ENCODE measurements around the gene CEP170.

The CEP170 gene

DNA sequence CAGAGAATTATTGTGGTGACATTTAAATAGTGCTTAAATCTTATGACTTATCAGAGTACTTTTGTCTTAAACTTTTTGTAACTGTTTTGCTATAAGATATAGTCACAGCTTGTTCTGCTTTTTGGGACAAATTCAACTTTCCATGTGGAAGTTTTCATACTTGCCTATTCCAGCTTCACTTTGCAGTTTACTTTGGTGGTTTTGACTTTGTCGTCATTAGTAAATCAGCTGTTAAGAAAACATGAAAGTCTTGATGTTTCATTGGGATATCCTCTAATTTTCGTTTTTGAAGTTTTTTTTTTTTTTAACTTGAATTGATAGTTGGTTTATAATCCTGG lies 32.0 kb upstream of the CEP170 start:
- no peak for DNase-seq (ENCODE audit: low spot score)
- peak overlapping the region; percentile 93 for H3K27ac ChIP-seq (ENCODE audit: poor library complexity, severe bottlenecking)
- TF ChIP-seq, protein P1, sequence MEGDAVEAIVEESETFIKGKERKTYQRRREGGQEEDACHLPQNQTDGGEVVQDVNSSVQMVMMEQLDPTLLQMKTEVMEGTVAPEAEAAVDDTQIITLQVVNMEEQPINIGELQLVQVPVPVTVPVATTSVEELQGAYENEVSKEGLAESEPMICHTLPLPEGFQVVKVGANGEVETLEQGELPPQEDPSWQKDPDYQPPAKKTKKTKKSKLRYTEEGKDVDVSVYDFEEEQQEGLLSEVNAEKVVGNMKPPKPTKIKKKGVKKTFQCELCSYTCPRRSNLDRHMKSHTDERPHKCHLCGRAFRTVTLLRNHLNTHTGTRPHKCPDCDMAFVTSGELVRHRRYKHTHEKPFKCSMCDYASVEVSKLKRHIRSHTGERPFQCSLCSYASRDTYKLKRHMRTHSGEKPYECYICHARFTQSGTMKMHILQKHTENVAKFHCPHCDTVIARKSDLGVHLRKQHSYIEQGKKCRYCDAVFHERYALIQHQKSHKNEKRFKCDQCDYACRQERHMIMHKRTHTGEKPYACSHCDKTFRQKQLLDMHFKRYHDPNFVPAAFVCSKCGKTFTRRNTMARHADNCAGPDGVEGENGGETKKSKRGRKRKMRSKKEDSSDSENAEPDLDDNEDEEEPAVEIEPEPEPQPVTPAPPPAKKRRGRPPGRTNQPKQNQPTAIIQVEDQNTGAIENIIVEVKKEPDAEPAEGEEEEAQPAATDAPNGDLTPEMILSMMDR (IDR thresholded peaks at IDR 0.05; ENCODE audit: poor library complexity, severe bottlenecking), result no peak

DNA sequence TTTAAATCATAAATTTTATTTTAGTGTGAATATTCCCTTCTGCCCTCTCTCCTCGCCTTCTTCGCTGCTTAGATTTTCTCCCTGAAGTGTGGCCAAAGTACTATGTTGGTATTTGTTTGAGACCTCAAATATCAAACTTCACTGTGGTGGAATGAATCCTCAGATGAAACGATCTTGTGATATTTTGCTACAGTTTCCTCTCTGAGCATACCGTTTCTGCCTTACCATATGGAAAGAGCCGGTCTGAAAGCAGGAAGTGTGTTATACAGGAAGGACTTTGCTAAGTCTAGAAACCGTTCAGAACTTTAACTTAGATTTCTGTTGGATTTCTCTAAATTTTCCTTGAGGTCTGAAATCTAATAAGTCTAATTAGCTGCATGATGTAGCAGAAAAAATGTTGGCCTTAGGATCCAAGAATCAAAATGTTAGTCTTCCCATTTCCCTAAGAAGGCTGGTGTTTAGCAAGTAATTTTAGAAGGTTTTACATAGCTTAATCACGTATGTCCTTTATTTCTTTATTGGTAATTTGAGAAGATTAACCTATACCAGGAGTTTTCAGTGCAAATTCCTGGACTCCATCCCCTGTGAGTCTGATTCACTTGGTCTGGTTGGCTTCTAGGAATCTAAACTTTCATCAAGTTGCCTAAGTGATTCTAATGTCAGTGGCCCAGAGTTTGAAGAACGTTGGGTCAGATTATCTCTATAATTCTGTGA lies 31.5 kb upstream of the CEP170 start:
- peak overlapping the region; percentile 93 for H3K27ac ChIP-seq (ENCODE audit: poor library complexity, severe bottlenecking)
- TF ChIP-seq, protein P1 (IDR thresholded peaks at IDR 0.05; ENCODE audit: poor library complexity, severe bottlenecking), result no peak
- H3K4me1 ChIP-seq (ENCODE audit: insufficient read depth, poor library complexity, severe bottlenecking), result peaks cover 22% of the 10 kb centered on the region
- peaks cover 34% of the 10 kb centered on the region for H3K36me3 ChIP-seq (ENCODE audit: low read depth)
- ATAC-seq (ENCODE audit: low read depth) (no peak), DNase-seq (ENCODE audit: low spot score) (no peak)
- no peaks in the 10 kb centered on the region for H3K27me3 ChIP-seq (ENCODE audit: insufficient read depth, poor library complexity, severe bottlenecking)
- no peaks in the 10 kb centered on the region for H3K9me3 ChIP-seq (ENCODE audit: severe bottlenecking)
- H3K4me3 ChIP-seq (ENCODE audit: severe bottlenecking), result no peak overlapping the region

More for the DNA sequence above, 32.0 kb upstream of the CEP170 start:
- H3K36me3 ChIP-seq (ENCODE audit: low read depth), result peaks cover 32% of the 10 kb centered on the region
- no peaks in the 10 kb centered on the region for H3K9me3 ChIP-seq (ENCODE audit: severe bottlenecking)
- no peak for ATAC-seq (ENCODE audit: low read depth)
- H3K27me3 ChIP-seq (ENCODE audit: insufficient read depth, poor library complexity, severe bottlenecking), result no peaks in the 10 kb centered on the region
- H3K4me3 ChIP-seq (ENCODE audit: severe bottlenecking), result no peak overlapping the region
- peaks cover 22% of the 10 kb centered on the region for H3K4me1 ChIP-seq (ENCODE audit: insufficient read depth, poor library complexity, severe bottlenecking)

DNA sequence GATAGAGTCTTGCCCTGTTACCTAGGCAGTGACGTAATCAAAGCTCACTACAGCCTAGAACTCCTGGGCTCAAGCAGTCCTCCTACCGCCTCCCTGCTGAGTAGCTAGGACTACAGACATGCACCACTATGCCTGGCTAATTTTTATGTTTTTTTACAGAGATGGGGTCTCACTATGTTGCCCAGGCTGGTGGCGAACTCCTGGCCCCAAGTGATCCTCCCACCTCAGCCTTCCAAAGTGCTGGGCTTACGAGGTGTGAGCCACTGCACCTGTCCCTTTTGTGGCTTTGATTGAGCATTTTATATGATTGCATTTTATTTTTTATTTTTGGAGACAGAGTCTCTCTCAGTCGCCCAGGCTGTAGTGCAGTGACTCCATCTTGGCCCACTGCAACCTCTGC lies 26.6 kb upstream of the CEP170 start:
- ATAC-seq (ENCODE audit: low read depth), result no peak
- no peak for DNase-seq (ENCODE audit: low spot score)
- TF ChIP-seq, protein P1 (IDR thresholded peaks at IDR 0.05; ENCODE audit: poor library complexity, severe bottlenecking), result no peak
- Histone ChIP-seq H3K4me3 (ENCODE audit: severe bottlenecking) (no peak overlapping the region), H3K27ac (ENCODE audit: poor library complexity, severe bottlenecking) (no peak overlapping the region), H3K36me3 (ENCODE audit: low read depth) (peaks cover 41% of the 10 kb centered on the region), H3K4me1 (ENCODE audit: insufficient read depth, poor library complexity, severe bottlenecking) (peaks cover 4% of the 10 kb centered on the region), H3K27me3 (ENCODE audit: insufficient read depth, poor library complexity, severe bottlenecking) (no peaks in the 10 kb centered on the region), H3K9me3 (ENCODE audit: severe bottlenecking) (no peaks in the 10 kb centered on the region)

DNA sequence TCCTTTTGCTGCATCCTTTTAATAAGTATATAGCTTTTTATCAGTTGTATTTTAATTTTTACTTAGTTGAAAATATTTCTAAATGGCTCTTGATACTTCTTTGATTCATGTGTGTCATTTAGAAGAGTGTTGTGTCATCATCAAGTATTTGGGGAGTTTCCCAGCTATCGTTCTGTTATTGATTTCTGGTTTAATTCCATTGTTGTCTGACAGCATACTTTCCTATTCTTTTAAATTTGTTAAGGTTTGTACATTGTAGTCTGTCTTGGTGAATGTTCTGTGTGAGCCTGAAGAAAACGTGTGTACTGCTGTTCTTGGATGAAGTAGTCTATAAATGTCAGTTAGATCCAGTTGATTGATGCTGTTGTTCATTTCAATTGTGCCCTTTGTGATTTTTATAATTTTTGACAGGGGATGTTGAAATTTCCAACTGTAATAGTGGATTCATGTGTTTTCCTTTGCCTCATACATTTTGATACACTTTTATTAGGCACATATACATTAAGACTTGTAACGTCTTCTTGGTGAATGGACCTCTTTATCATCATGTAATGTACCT lies 25.6 kb upstream of the CEP170 start:
- no peak overlapping the region for H3K4me3 ChIP-seq (ENCODE audit: severe bottlenecking)
- no peak for ATAC-seq (ENCODE audit: low read depth)
- H3K27me3 ChIP-seq (ENCODE audit: insufficient read depth, poor library complexity, severe bottlenecking), result no peaks in the 10 kb centered on the region
- no peaks in the 10 kb centered on the region for H3K9me3 ChIP-seq (ENCODE audit: severe bottlenecking)
- H3K36me3 ChIP-seq (ENCODE audit: low read depth), result peaks cover 38% of the 10 kb centered on the region
- TF ChIP-seq, protein P1 (IDR thresholded peaks at IDR 0.05; ENCODE audit: poor library complexity, severe bottlenecking), result no peak
- no peak overlapping the region for H3K27ac ChIP-seq (ENCODE audit: poor library complexity, severe bottlenecking)
- H3K4me1 ChIP-seq (ENCODE audit: insufficient read depth, poor library complexity, severe bottlenecking), result no peaks in the 10 kb centered on the region
- no peak for DNase-seq (ENCODE audit: low spot score)

DNA sequence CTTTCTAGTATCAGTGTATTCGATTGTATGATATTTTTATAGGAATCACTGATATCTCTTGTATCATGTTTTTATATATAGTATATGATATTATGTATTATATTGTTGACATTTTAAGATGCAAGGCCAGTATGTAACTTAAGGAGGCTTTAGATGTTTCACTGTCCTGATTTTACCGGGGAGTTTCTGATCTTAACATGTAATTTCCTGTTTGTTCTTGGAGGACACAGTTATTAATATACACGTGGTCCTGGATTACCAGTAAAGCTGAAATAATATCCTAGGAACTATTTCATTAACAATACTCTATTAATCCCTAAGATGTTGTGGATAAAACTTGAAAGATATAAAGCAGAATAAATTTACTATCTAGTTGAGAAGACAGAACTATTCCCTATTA lies 20.2 kb upstream of the CEP170 start:
- Histone ChIP-seq H3K9me3 (ENCODE audit: severe bottlenecking) (no peaks in the 10 kb centered on the region), H3K36me3 (ENCODE audit: low read depth) (peaks cover 74% of the 10 kb centered on the region), H3K4me1 (ENCODE audit: insufficient read depth, poor library complexity, severe bottlenecking) (no peaks in the 10 kb centered on the region), H3K27me3 (ENCODE audit: insufficient read depth, poor library complexity, severe bottlenecking) (no peaks in the 10 kb centered on the region), H3K27ac (ENCODE audit: poor library complexity, severe bottlenecking) (no peak overlapping the region), H3K4me3 (ENCODE audit: severe bottlenecking) (no peak overlapping the region)
- no peak for DNase-seq (ENCODE audit: low spot score)
- ATAC-seq (ENCODE audit: low read depth), result no peak
- TF ChIP-seq, protein P1 (IDR thresholded peaks at IDR 0.05; ENCODE audit: poor library complexity, severe bottlenecking), result no peak
